ENCODE data around the gene AGPAT1.
A peak's percentile ranks its signal among the peaks of the same experiment; 100 is the strongest.
"Not testable (repeated sequence)": the region's sequence is repeated elsewhere in the genome, so short reads cannot be mapped to it uniquely, and the experiment has no call there.

The AGPAT1 gene

GRCh38 chr6:32186151-32186840 is 10.4 kb upstream of the AGPAT1 start:
- not testable (repeated sequence) for DNase-seq (ENCODE audit: low read depth, low spot score)

GRCh38 chr6:32185681-32186131 is 9.8 kb upstream of the AGPAT1 start:
- not testable (repeated sequence) for DNase-seq (ENCODE audit: low read depth, low spot score)

- no peak for DNase-seq (ENCODE audit: low read depth, low spot score)
Measured at GRCh38 chr6:32184084-32184640, 8.3 kb upstream of the AGPAT1 start, which contains the start of gene AGER. Gene AGER, minus strand, starts transcription at chr6:32184253. Its CDS starts 31 bp downstream, at chr6:32184222.

GRCh38 chr6:32183483-32184083 is 7.7 kb upstream of the AGPAT1 start:
- DNase-seq (ENCODE audit: low read depth, low spot score): no peak

- DNase-seq (ENCODE audit: low read depth, low spot score): no peak
Measured at GRCh38 chr6:32183030-32183429, 7.1 kb upstream of the AGPAT1 start.

GRCh38 chr6:32182555-32182981 is 6.7 kb upstream of the AGPAT1 start:
- DNase-seq (ENCODE audit: low read depth, low spot score): no peak

- no peak for DNase-seq (ENCODE audit: low read depth, low spot score)
Measured at GRCh38 chr6:32181915-32182529, 6.1 kb upstream of the AGPAT1 start.

- no peak for DNase-seq (ENCODE audit: low read depth, low spot score)
Measured at GRCh38 chr6:32181148-32181702, 5.3 kb upstream of the AGPAT1 start.

- no peak for DNase-seq (ENCODE audit: low read depth, low spot score)
Measured at GRCh38 chr6:32179766-32180405, 4.0 kb upstream of the AGPAT1 start.

GRCh38 chr6:32178547-32179440 is 2.9 kb upstream of the AGPAT1 start:
- no peak for DNase-seq (ENCODE audit: low read depth, low spot score)

GRCh38 chr6:32177788-32178546 is 2.1 kb upstream of the AGPAT1 start, which contains the start of gene RNF5:
Gene RNF5, plus strand, starts transcription at chr6:32178405. Its CDS starts 107 bp downstream, at chr6:32178512.
- peak; percentile 100 for DNase-seq (ENCODE audit: low read depth, low spot score)

GRCh38 chr6:32177183-32177787 is 1.4 kb upstream of the AGPAT1 start:
- no peak for DNase-seq (ENCODE audit: low read depth, low spot score)

- DNase-seq (ENCODE audit: low read depth, low spot score): no peak
Measured at GRCh38 chr6:32176476-32177182, 745 bp upstream of the AGPAT1 start.

- no peak for DNase-seq (ENCODE audit: low read depth, low spot score)
Measured at GRCh38 chr6:32175322-32175710, 568 bp downstream of the AGPAT1 start.

- DNase-seq (ENCODE audit: low read depth, low spot score): no peak
Measured at GRCh38 chr6:32174416-32174815, 1.5 kb downstream of the AGPAT1 start.

- DNase-seq (ENCODE audit: low read depth, low spot score): no peak
Measured at GRCh38 chr6:32173051-32173727, 2.7 kb downstream of the AGPAT1 start.

GRCh38 chr6:32171234-32171633 is 4.7 kb downstream of the AGPAT1 start:
- DNase-seq (ENCODE audit: low read depth, low spot score): no peak

- no peak for DNase-seq (ENCODE audit: low read depth, low spot score)
Measured at GRCh38 chr6:32170294-32170693, 5.6 kb downstream of the AGPAT1 start.

All from iPS DF 19.7 (cell line).